Stimulated activated CD4-positive, alpha-beta T cell treated with anti-CD3 and anti-CD28 coated beads, Interleukin-2, amount 100 ng/mL, for 4 hours (primary cell): ENCODE results near the gene ITPA.

Experiments
- DNase-seq: peaks from one replicate; pipeline ENCODE4 v3.0.0-alpha.2; 2020; ENCODE audit warnings: low read depth

Gene ITPA

GRCh38 chr20:3246682-3247081, 37.4 kb downstream of the ITPA start:
- no peak for DNase-seq

- no peak for DNase-seq
Measured at GRCh38 chr20:3247638-3248037, 38.3 kb downstream of the ITPA start.

GRCh38 chr20:3248167-3248992, 39.1 kb downstream of the ITPA start:
- no peak for DNase-seq

- no peak for DNase-seq
Measured at GRCh38 chr20:3248993-3249347, 39.7 kb downstream of the ITPA start.

GRCh38 chr20:3250091-3250504, 40.8 kb downstream of the ITPA start:
- no peak for DNase-seq

- no peak for DNase-seq
Measured at GRCh38 chr20:3251806-3252205, 42.5 kb downstream of the ITPA start.

GRCh38 chr20:3255728-3256127, 46.4 kb downstream of the ITPA start:
- no peak for DNase-seq

GRCh38 chr20:3258429-3258828, 49.1 kb downstream of the ITPA start:
- DNase-seq, result no peak

GRCh38 chr20:3262566-3262965, 53.3 kb downstream of the ITPA start:
- no peak for DNase-seq

GRCh38 chr20:3270051-3270450, 60.8 kb downstream of the ITPA start:
- no peak for DNase-seq

GRCh38 chr20:3273371-3273770, 64.1 kb downstream of the ITPA start:
- no peak for DNase-seq
